ENCODE measurements around the gene CCDC92. TPM values are rescaled to one million over a fixed set of nuclear protein-coding genes. Genes with fewer than 3 reads are reported as not detected.

CCDC92 gene
- total and polyA plus RNA-seq, 7 experiments from 2014 or later = 17.3 to 34.4 (median 23.0) TPM

DNA sequence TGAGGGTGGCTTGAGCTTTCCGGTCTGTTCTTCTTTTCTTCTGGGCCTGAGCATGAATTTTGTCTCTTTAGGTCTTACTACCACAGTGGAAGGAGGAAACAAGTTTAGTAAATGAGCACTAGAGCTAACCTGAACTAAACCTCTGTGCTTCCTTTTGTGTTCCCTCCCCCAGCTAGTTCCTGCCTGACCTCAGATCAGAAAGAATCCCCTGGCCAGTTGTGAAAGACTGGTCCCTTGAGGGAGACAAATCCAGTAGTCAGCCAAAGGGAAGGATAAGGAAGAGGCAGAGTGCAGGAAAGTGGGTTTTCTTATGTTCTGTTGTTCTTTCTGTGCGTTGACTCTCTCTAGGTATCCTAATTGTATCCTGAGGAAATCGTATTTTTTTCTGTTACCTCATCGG lies 17.9 kb upstream of the CCDC92 start:
- H3K9me3 Mint-ChIP-seq = no peaks in the 10 kb centered on the region
- no peaks in the 10 kb centered on the region for H3K27me3 Mint-ChIP-seq
- H3K4me3 Mint-ChIP-seq = no peak overlapping the region
- DNase-seq (no peak), ATAC-seq (no peak)
- Histone ChIP-seq H3K9me3 (ENCODE audit: control insufficient read depth in 2 of 3, low read length in 3 of 3) (no peaks in the 10 kb centered on the region), H3K36me3 (ENCODE audit: control insufficient read depth in 2 of 3, insufficient read depth in 3 of 3, low read length in 3 of 3) (peaks cover 4 to 40% (median 10%) of the 10 kb centered on the region in 3 experiments), H3K27ac (ENCODE audit: low read depth, low read length) (no peak overlapping the region), H3K4me3 (ENCODE audit: low read length) (no peak overlapping the region), H3K27me3 (ENCODE audit: control insufficient read depth in 2 of 2, insufficient read depth in 2 of 2, low read length in 2 of 2) (no peaks in the 10 kb centered on the region), H3K4me1 (ENCODE audit: control insufficient read depth in 2 of 2, insufficient read depth in 2 of 2, low read length in 2 of 2) (no peaks in the 10 kb centered on the region)
- POLR2A ChIA-PET = no interaction called here
- H3K4me1 Mint-ChIP-seq = peaks cover 21 to 46% (median 31%) of the 10 kb centered on the region in 7 donors
- peaks cover 16 to 50% (median 24%) of the 10 kb centered on the region in 5 donors for H3K36me3 Mint-ChIP-seq
- CTCF ChIA-PET = interaction anchor here (0.6 to 1.3 kb wide), 2 partner anchors 58 to 85 kb away, joined by 4 to 8 read pairs; no protein-coding TSS in a partner anchor
- intact Hi-C loops (cut with micrococcal nuclease) = no loop called here
- peak overlapping the region in 2 of 9 donors; percentile 13 to 16 for H3K27ac Mint-ChIP-seq

DNA sequence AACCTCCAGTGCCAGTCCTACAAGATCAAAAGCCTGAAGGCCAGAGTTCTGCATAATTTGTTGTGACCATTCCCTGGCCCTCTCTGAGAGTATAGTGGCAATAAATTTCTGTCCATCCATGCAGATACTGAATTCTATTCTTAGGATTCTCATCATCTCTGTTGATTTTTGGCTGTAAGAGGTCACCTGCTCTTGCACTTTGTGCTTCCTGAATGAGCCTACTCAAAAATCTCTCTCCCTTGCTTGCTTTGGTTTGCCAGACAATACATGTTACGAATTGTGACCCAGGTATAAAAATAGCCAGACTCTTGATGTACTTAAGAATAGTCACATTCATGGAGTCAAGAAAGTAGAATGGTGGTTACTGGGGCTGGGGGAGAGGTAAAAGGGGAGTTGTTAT lies 17.1 kb upstream of the CCDC92 start:
- Mint-ChIP-seq H3K27ac (peak overlapping the region in 1 of 9 donors; percentile 9), H3K9me3 (no peaks in the 10 kb centered on the region), H3K4me1 (peaks cover 14 to 39% (median 28%) of the 10 kb centered on the region in 7 donors), H3K36me3 (peaks cover 16 to 52% (median 26%) of the 10 kb centered on the region in 5 donors), H3K27me3 (no peaks in the 10 kb centered on the region), H3K4me3 (no peak overlapping the region)
- DNase-seq (no peak), ATAC-seq (no peak)
- no peaks in the 10 kb centered on the region for H3K4me1 ChIP-seq (ENCODE audit: control insufficient read depth in 2 of 2, insufficient read depth in 2 of 2, low read length in 2 of 2)
- peaks cover 4 to 40% (median 10%) of the 10 kb centered on the region in 3 experiments for H3K36me3 ChIP-seq (ENCODE audit: control insufficient read depth in 2 of 3, insufficient read depth in 3 of 3, low read length in 3 of 3)
- no peak overlapping the region for H3K4me3 ChIP-seq (ENCODE audit: low read length)
- intact Hi-C loops (cut with micrococcal nuclease) = no loop called here
- ChIA-PET CTCF (interaction anchor here (0.6 kb wide), 1 partner anchor 57 kb away, joined by 4 read pairs; no protein-coding TSS in a partner anchor), POLR2A (no interaction called here)
- H3K27me3 ChIP-seq (ENCODE audit: control insufficient read depth in 2 of 2, insufficient read depth in 2 of 2, low read length in 2 of 2) = no peaks in the 10 kb centered on the region
- H3K27ac ChIP-seq (ENCODE audit: low read depth, low read length) = no peak overlapping the region
- H3K9me3 ChIP-seq (ENCODE audit: control insufficient read depth in 2 of 3, low read length in 3 of 3) = no peaks in the 10 kb centered on the region

- intact Hi-C loops (cut with micrococcal nuclease) = no loop called here
- peaks cover 14 to 49% (median 25%) of the 10 kb centered on the region in 5 donors for H3K36me3 Mint-ChIP-seq
- H3K9me3 ChIP-seq (ENCODE audit: control insufficient read depth in 2 of 3, low read length in 3 of 3) = no peaks in the 10 kb centered on the region
- no peaks in the 10 kb centered on the region for H3K4me1 ChIP-seq (ENCODE audit: control insufficient read depth in 2 of 2, insufficient read depth in 2 of 2, low read length in 2 of 2)
- H3K4me1 Mint-ChIP-seq = peaks cover 14 to 38% (median 26%) of the 10 kb centered on the region in 7 donors
- no peak overlapping the region for H3K4me3 ChIP-seq (ENCODE audit: low read length)
- no peak overlapping the region for H3K27ac ChIP-seq (ENCODE audit: low read depth, low read length)
- no peaks in the 10 kb centered on the region for H3K27me3 Mint-ChIP-seq
- CTCF ChIA-PET = interaction anchor here (0.9 kb wide), 1 partner anchor 84 kb away, joined by 6 read pairs; no protein-coding TSS in a partner anchor
- H3K4me3 Mint-ChIP-seq = no peak overlapping the region
- no peaks in the 10 kb centered on the region for H3K9me3 Mint-ChIP-seq
- ATAC-seq (no peak), DNase-seq (no peak)
- H3K36me3 ChIP-seq (ENCODE audit: control insufficient read depth in 2 of 3, insufficient read depth in 3 of 3, low read length in 3 of 3) = peaks cover 4 to 40% (median 10%) of the 10 kb centered on the region in 3 experiments
- H3K27me3 ChIP-seq (ENCODE audit: control insufficient read depth in 2 of 2, insufficient read depth in 2 of 2, low read length in 2 of 2) = no peaks in the 10 kb centered on the region
- H3K27ac Mint-ChIP-seq = peak overlapping the region in 1 of 9 donors; percentile 7
- POLR2A ChIA-PET = no interaction called here
These were observed 16.5 kb upstream of the CCDC92 start for GRCh38 chr12:123989168-123989567.

- CTCF ChIA-PET = interaction anchor here (0.6 to 6.0 kb wide), 7 partner anchors 9 to 236 kb away, joined by 3 to 76 read pairs (median 5); no protein-coding TSS in a partner anchor
- H3K4me3 Mint-ChIP-seq = no peak overlapping the region
- ATAC-seq (no peak), DNase-seq (no peak)
- Histone ChIP-seq H3K4me3 (ENCODE audit: low read length) (no peak overlapping the region), H3K9me3 (ENCODE audit: control insufficient read depth in 2 of 3, low read length in 3 of 3) (no peaks in the 10 kb centered on the region), H3K27me3 (ENCODE audit: control insufficient read depth in 2 of 2, insufficient read depth in 2 of 2, low read length in 2 of 2) (no peaks in the 10 kb centered on the region), H3K36me3 (ENCODE audit: control insufficient read depth in 2 of 3, insufficient read depth in 3 of 3, low read length in 3 of 3) (peaks cover 4 to 30% (median 5%) of the 10 kb centered on the region in 3 experiments), H3K4me1 (ENCODE audit: control insufficient read depth in 2 of 2, insufficient read depth in 2 of 2, low read length in 2 of 2) (no peaks in the 10 kb centered on the region), H3K27ac (ENCODE audit: low read depth, low read length) (no peak overlapping the region)
- POLR2A ChIA-PET = no interaction called here
- H3K9me3 Mint-ChIP-seq = no peaks in the 10 kb centered on the region
- no peaks in the 10 kb centered on the region for H3K27me3 Mint-ChIP-seq
- H3K36me3 Mint-ChIP-seq = peaks cover 15 to 36% (median 25%) of the 10 kb centered on the region in 5 donors
- H3K27ac Mint-ChIP-seq = peak overlapping the region in 1 of 9 donors; percentile 7
- peaks cover 16 to 42% (median 30%) of the 10 kb centered on the region in 7 donors for H3K4me1 Mint-ChIP-seq
- intact Hi-C loops (cut with micrococcal nuclease) = no loop called here
These were observed 14.4 kb upstream of the CCDC92 start for GRCh38 chr12:123987022-123987421.

GRCh38 chr12:123986374-123986965 lies 13.8 kb upstream of the CCDC92 start:
- ChIA-PET CTCF (interaction anchor here (1.2 to 6.0 kb wide), 4 partner anchors 8 to 82 kb away, joined by 5 to 76 read pairs (median 8); no protein-coding TSS in a partner anchor), POLR2A (no interaction called here)
- intact Hi-C loops (cut with micrococcal nuclease) = no loop called here
- no peaks in the 10 kb centered on the region for H3K9me3 ChIP-seq (ENCODE audit: control insufficient read depth in 2 of 3, low read length in 3 of 3)
- Mint-ChIP-seq H3K27me3 (no peaks in the 10 kb centered on the region), H3K9me3 (no peaks in the 10 kb centered on the region), H3K27ac (peak overlapping the region in 2 of 9 donors; percentile 7 to 60), H3K4me1 (peaks cover 18 to 40% (median 32%) of the 10 kb centered on the region in 7 donors), H3K4me3 (no peak overlapping the region), H3K36me3 (peaks cover 13 to 33% (median 21%) of the 10 kb centered on the region in 5 donors)
- no peak overlapping the region for H3K4me3 ChIP-seq (ENCODE audit: low read length)
- H3K27me3 ChIP-seq (ENCODE audit: control insufficient read depth in 2 of 2, insufficient read depth in 2 of 2, low read length in 2 of 2) = no peaks in the 10 kb centered on the region
- DNase-seq (no peak), ATAC-seq (no peak)
- H3K4me1 ChIP-seq (ENCODE audit: control insufficient read depth in 2 of 2, insufficient read depth in 2 of 2, low read length in 2 of 2) = no peaks in the 10 kb centered on the region
- peaks cover 4 to 26% (median 5%) of the 10 kb centered on the region in 3 experiments for H3K36me3 ChIP-seq (ENCODE audit: control insufficient read depth in 2 of 3, insufficient read depth in 3 of 3, low read length in 3 of 3)
- no peak overlapping the region for H3K27ac ChIP-seq (ENCODE audit: low read depth, low read length)

GRCh38 chr12:123984903-123985302 lies 12.3 kb upstream of the CCDC92 start:
- H3K9me3 Mint-ChIP-seq = no peaks in the 10 kb centered on the region

More at GRCh38 chr12:123984903-123985302, 12.3 kb upstream of the CCDC92 start:
- H3K36me3 ChIP-seq (ENCODE audit: control insufficient read depth in 2 of 3, insufficient read depth in 3 of 3, low read length in 3 of 3) = peaks cover 0 to 17% (median 5%) of the 10 kb centered on the region in 3 experiments
- no peak overlapping the region for H3K27ac ChIP-seq (ENCODE audit: low read depth, low read length)
- no peaks in the 10 kb centered on the region for H3K9me3 ChIP-seq (ENCODE audit: control insufficient read depth in 2 of 3, low read length in 3 of 3)
- H3K27me3 Mint-ChIP-seq = no peaks in the 10 kb centered on the region
- H3K4me3 ChIP-seq (ENCODE audit: low read length) = no peak overlapping the region
- no peaks in the 10 kb centered on the region for H3K4me1 ChIP-seq (ENCODE audit: control insufficient read depth in 2 of 2, insufficient read depth in 2 of 2, low read length in 2 of 2)
- intact Hi-C loops (cut with micrococcal nuclease) = loop anchor here (1.0 to 5.0 kb wide), 5 partner anchors 80 to 714 kb away; partner anchors contain the start of genes CDK2AP1 (in 1 of the 2) and DNAH10 (in 1 of the 2)
- peak overlapping the region in 2 of 9 donors; percentile 18 to 51 for H3K27ac Mint-ChIP-seq
- DNase-seq (no peak), ATAC-seq (no peak)
- peaks cover 10 to 40% (median 27%) of the 10 kb centered on the region in 7 donors for H3K4me1 Mint-ChIP-seq
- CTCF ChIA-PET = interaction anchor here (0.7 to 6.0 kb wide), 8 partner anchors 9 to 86 kb away, joined by 3 to 76 read pairs (median 4); no protein-coding TSS in a partner anchor
- H3K27me3 ChIP-seq (ENCODE audit: control insufficient read depth in 2 of 2, insufficient read depth in 2 of 2, low read length in 2 of 2) = no peaks in the 10 kb centered on the region
- POLR2A ChIA-PET = no interaction called here
- H3K36me3 Mint-ChIP-seq = peaks cover 13 to 24% (median 16%) of the 10 kb centered on the region in 5 donors
- no peak overlapping the region for H3K4me3 Mint-ChIP-seq

Measured in naive thymus-derived CD4-positive, alpha-beta T cell (primary cell).